Mesodermal cell (in vitro differentiated cells): ENCODE results near the gene RNASEH2C. TPM values are rescaled to one million over a fixed set of nuclear protein-coding genes. Genes with fewer than 3 reads are reported as not detected.
A peak's percentile ranks its signal among the peaks of the same experiment; 100 is the strongest.
"Not testable (repeated sequence)": the region's sequence is repeated elsewhere in the genome, so short reads cannot be mapped to it uniquely, and the experiment has no call there.

Source experiments
- H3K27ac ChIP-seq: 2 replicates; pipeline ENCODE4 v1.7.0; 2013; ENCODE audit warnings: mild to moderate bottlenecking, low read depth, low read length, moderate library complexity; ENCODE audit not compliant: severe bottlenecking
- H3K36me3 ChIP-seq: 2 replicates; pipeline ENCODE4 v1.7.1; 2013; ENCODE audit warnings: mild to moderate bottlenecking, low read length, moderate library complexity; ENCODE audit not compliant: control insufficient read depth, insufficient read depth
- H3K4me1 ChIP-seq: one replicate; pipeline ENCODE4 v1.7.1; 2013; ENCODE audit warnings: mild to moderate bottlenecking, low read length; ENCODE audit not compliant: insufficient read depth, control insufficient read depth, poor library complexity, severe bottlenecking
- H3K4me3 ChIP-seq: 2 replicates; pipeline ENCODE4 v1.7.0; 2013; ENCODE audit warnings: low read length, control low read depth, mild to moderate bottlenecking; ENCODE audit not compliant: insufficient read depth, poor library complexity, severe bottlenecking; ENCODE audit errors: extremely low read depth
- H3K9me3 ChIP-seq: 2 replicates; pipeline ENCODE4 v1.7.1; 2013; ENCODE audit warnings: mild to moderate bottlenecking, low read length, moderate library complexity; ENCODE audit not compliant: control insufficient read depth
- WGBS, 2 experiments: methylation state at CpG; one replicate each; pipeline ENCODE4 v1.1.5; 2013; ENCODE audit warnings: missing lambda C conversion rate in 2 of 2; ENCODE audit not compliant: insufficient coverage in 2 of 2; 5-methylcytosine and 5-hydroxymethylcytosine counted together
- polyA plus RNA-seq, 2 experiments: library from polyadenylated mRNA; stranded (reverse); fragments of 50-300 nt; gene quantifications; one replicate each; pipeline ENCODE4 v1.2.3, GENCODE V29; 2013

Gene RNASEH2C
- polyA plus RNA-seq (2013, experiment 1 of 2), result 21.8 TPM
- polyA plus RNA-seq (2013, experiment 2 of 2), result 13.3 TPM

- Histone ChIP-seq H3K9me3 (no peaks in the 10 kb centered on the region), H3K4me3 (peak within 1 kb of the TSS; percentile 74), H3K27ac (peak within 1 kb of the TSS; percentile 66), H3K4me1 (peaks cover 9% of the 10 kb centered on the region), H3K36me3 (peaks cover 41% of the 10 kb centered on the region)
- WGBS, 2 experiments, result 0 to 1% methylated on average over 59 to 65 of the region's 76 CpGs
Measured at GRCh38 chr11:65720211-65720934, at the start of gene RNASEH2C. TSS of gene RNASEH2C (minus strand) at chr11:65720798. CDS start at chr11:65720758, 40 bp downstream.

- WGBS, 2 experiments, result 67 to 71% methylated on average over 1 to 4 of the region's 5 CpGs
- not testable (repeated sequence) for H3K27ac ChIP-seq, H3K9me3 ChIP-seq, H3K4me1 ChIP-seq, H3K36me3 ChIP-seq, H3K4me3 ChIP-seq
Measured at GRCh38 chr11:65767806-65768205, 47.2 kb upstream of the RNASEH2C start.

GRCh38 chr11:65767406-65767805, 46.8 kb upstream of the RNASEH2C start:
- Histone ChIP-seq H3K4me3 (no peak overlapping the region), H3K27ac (no peak overlapping the region), H3K4me1 (no peaks in the 10 kb centered on the region), H3K9me3 (no peaks in the 10 kb centered on the region), H3K36me3 (no peaks in the 10 kb centered on the region)
- 86% methylated on average over 8 to 9 of the region's 10 CpGs for WGBS, 2 experiments

- WGBS, 2 experiments, result 76 to 90% methylated on average over 5 to 7 of the region's 7 CpGs
- no peaks in the 10 kb centered on the region for H3K4me1 ChIP-seq
- no peaks in the 10 kb centered on the region for H3K9me3 ChIP-seq
- H3K27ac ChIP-seq, result no peak overlapping the region
- H3K4me3 ChIP-seq, result no peak overlapping the region
- no peaks in the 10 kb centered on the region for H3K36me3 ChIP-seq
Measured at GRCh38 chr11:65766535-65766934, 45.9 kb upstream of the RNASEH2C start.

GRCh38 chr11:65764434-65764833, 43.8 kb upstream of the RNASEH2C start:
- Histone ChIP-seq H3K27ac (no peak overlapping the region), H3K4me3 (no peak overlapping the region), H3K4me1 (no peaks in the 10 kb centered on the region), H3K9me3 (no peaks in the 10 kb centered on the region), H3K36me3 (no peaks in the 10 kb centered on the region)
- WGBS, 2 experiments, result 72 to 91% methylated on average over 2 to 3 of the region's 5 CpGs

- not testable (repeated sequence) for H3K4me3 ChIP-seq, H3K27ac ChIP-seq, H3K4me1 ChIP-seq, H3K9me3 ChIP-seq, H3K36me3 ChIP-seq
- WGBS, 2 experiments, result 87 to 93% methylated on average over 8 to 13 of the region's 29 CpGs
Measured at GRCh38 chr11:65762816-65763215, 42.2 kb upstream of the RNASEH2C start.

GRCh38 chr11:65762169-65762568, 41.6 kb upstream of the RNASEH2C start:
- H3K4me3 ChIP-seq, H3K4me1 ChIP-seq: not testable (repeated sequence)
- no CpG with 5 or more reads among the region's 5 CpGs for WGBS, 2 experiments

GRCh38 chr11:65745049-65745448, 24.5 kb upstream of the RNASEH2C start:
- no peaks in the 10 kb centered on the region for H3K36me3 ChIP-seq
- H3K4me1 ChIP-seq, result no peaks in the 10 kb centered on the region
- 91 to 98% methylated on average over 13 to 17 of the region's 17 CpGs for WGBS, 2 experiments
- H3K9me3 ChIP-seq, result no peaks in the 10 kb centered on the region
- H3K27ac ChIP-seq, result no peak overlapping the region
- H3K4me3 ChIP-seq, result no peak overlapping the region

More at GRCh38 chr11:65762169-65762568, 41.6 kb upstream of the RNASEH2C start:
- H3K9me3 ChIP-seq, H3K27ac ChIP-seq, H3K36me3 ChIP-seq: not testable (repeated sequence)

GRCh38 chr11:65744699-65745042, 24.1 kb upstream of the RNASEH2C start:
- Histone ChIP-seq H3K4me1 (no peaks in the 10 kb centered on the region), H3K36me3 (no peaks in the 10 kb centered on the region), H3K9me3 (no peaks in the 10 kb centered on the region), H3K27ac (no peak overlapping the region), H3K4me3 (no peak overlapping the region)
- WGBS, 2 experiments, result 78 to 79% methylated on average over 7 to 8 of the region's 8 CpGs

GRCh38 chr11:65744026-65744698, 23.6 kb upstream of the RNASEH2C start:
- no peaks in the 10 kb centered on the region for H3K9me3 ChIP-seq
- 83 to 86% methylated on average over 15 to 16 of the region's 18 CpGs for WGBS, 2 experiments
- H3K36me3 ChIP-seq, result no peaks in the 10 kb centered on the region
- H3K27ac ChIP-seq, result no peak overlapping the region
- no peaks in the 10 kb centered on the region for H3K4me1 ChIP-seq
- no peak overlapping the region for H3K4me3 ChIP-seq

- H3K4me3 ChIP-seq, result no peak overlapping the region
- H3K9me3 ChIP-seq, result no peaks in the 10 kb centered on the region
- WGBS, 2 experiments, result 86 to 87% methylated on average over 8 to 10 of the region's 10 CpGs
Measured at GRCh38 chr11:65743681-65744025, 23.1 kb upstream of the RNASEH2C start.

More at GRCh38 chr11:65743681-65744025, 23.1 kb upstream of the RNASEH2C start:
- H3K4me1 ChIP-seq, result no peaks in the 10 kb centered on the region
- H3K27ac ChIP-seq, result no peak overlapping the region
- H3K36me3 ChIP-seq, result no peaks in the 10 kb centered on the region
